HG02852 (cell line): Measurements from ENCODE around the gene AURKAIP1.

ENCODE experiments used
- ATAC-seq: cut with Tn5 transposase; IDR thresholded peaks from one replicate; pipeline ENCODE4 v1.9.1; 2021; ENCODE audit warnings: mild to moderate bottlenecking, moderate library complexity; ENCODE audit not compliant: unreplicated experiment

Gene AURKAIP1

DNA sequence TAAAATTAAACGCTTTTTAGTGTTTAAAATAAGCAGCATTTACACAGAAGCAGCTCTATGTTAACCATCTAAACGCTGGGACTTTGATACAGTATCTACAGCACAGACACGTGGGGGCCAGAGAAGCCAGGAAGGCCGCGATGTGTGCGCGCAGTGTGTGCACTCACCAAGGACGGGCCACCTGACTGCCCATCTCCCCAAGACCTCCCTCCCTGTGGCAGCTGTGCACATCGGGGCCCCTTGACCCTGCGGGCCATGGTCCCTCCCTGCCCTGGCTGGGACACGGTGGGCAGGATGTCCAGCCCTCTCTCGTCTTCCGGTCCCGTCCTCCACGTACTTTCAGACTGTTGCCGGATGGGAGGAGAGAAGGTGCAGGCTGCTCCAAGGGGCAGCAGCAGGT lies 39.7 kb downstream of the AURKAIP1 start:
- ATAC-seq, result no peak

DNA sequence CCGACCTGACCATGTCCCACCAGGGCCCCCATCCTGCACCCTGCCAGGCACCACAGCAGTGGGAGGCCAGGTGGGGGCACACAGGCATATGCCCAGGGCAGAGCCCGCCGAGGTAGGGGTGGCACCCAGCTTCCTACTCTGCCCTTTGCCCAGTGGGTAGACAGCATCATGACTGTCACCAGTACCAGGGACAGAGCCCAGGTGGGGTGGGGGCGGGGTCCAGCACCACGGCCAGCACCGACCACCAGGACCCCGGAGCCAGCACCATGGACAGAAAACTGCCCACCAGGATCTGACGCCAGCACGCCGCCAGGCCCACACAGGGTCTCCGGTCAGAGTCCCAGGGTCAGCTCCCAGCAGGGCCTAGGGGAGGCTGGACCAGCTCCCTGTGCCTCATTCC lies 40.2 kb downstream of the AURKAIP1 start:
- ATAC-seq, result no peak

DNA sequence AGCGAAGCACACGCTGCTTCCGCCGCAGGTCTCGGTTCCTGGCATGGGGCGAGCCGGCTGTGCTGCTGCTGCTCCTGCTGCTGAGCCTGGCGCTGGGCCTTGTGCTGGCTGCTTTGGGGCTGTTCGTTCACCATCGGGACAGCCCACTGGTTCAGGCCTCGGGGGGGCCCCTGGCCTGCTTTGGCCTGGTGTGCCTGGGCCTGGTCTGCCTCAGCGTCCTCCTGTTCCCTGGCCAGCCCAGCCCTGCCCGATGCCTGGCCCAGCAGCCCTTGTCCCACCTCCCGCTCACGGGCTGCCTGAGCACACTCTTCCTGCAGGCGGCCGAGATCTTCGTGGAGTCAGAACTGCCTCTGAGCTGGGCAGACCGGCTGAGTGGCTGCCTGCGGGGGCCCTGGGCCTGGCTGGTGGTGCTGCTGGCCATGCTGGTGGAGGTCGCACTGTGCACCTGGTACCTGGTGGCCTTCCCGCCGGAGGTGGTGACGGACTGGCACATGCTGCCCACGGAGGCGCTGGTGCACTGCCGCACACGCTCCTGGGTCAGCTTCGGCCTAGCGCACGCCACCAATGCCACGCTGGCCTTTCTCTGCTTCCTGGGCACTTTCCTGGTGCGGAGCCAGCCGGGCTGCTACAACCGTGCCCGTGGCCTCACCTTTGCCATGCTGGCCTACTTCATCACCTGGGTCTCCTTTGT lies 41.3 kb downstream of the AURKAIP1 start:
- no peak for ATAC-seq

DNA sequence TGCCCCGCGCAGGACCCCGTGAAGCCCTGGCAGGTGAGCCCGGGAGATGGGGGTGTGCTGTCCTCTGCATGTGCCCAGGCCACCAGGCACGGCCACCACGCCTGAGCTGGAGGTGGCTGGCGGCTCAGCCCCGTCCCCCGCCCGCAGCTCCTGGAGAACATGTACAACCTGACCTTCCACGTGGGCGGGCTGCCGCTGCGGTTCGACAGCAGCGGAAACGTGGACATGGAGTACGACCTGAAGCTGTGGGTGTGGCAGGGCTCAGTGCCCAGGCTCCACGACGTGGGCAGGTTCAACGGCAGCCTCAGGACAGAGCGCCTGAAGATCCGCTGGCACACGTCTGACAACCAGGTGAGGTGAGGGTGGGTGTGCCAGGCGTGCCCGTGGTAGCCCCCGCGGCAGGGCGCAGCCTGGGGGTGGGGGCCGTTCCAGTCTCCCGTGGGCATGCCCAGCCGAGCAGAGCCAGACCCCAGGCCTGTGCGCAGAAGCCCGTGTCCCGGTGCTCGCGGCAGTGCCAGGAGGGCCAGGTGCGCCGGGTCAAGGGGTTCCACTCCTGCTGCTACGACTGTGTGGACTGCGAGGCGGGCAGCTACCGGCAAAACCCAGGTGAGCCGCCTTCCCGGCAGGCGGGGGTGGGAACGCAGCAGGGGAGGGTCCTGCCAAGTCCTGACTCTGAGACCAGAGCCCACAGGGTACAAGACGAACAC lies 42.1 kb downstream of the AURKAIP1 start:
- no peak for ATAC-seq

DNA sequence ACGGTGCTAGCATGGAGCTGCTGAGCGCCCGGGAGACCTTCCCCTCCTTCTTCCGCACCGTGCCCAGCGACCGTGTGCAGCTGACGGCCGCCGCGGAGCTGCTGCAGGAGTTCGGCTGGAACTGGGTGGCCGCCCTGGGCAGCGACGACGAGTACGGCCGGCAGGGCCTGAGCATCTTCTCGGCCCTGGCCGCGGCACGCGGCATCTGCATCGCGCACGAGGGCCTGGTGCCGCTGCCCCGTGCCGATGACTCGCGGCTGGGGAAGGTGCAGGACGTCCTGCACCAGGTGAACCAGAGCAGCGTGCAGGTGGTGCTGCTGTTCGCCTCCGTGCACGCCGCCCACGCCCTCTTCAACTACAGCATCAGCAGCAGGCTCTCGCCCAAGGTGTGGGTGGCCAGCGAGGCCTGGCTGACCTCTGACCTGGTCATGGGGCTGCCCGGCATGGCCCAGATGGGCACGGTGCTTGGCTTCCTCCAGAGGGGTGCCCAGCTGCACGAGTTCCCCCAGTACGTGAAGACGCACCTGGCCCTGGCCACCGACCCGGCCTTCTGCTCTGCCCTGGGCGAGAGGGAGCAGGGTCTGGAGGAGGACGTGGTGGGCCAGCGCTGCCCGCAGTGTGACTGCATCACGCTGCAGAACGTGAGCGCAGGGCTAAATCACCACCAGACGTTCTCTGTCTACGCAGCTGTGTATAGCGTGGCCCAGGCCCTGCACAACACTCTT lies 42.8 kb downstream of the AURKAIP1 start:
- ATAC-seq, result no peak

DNA sequence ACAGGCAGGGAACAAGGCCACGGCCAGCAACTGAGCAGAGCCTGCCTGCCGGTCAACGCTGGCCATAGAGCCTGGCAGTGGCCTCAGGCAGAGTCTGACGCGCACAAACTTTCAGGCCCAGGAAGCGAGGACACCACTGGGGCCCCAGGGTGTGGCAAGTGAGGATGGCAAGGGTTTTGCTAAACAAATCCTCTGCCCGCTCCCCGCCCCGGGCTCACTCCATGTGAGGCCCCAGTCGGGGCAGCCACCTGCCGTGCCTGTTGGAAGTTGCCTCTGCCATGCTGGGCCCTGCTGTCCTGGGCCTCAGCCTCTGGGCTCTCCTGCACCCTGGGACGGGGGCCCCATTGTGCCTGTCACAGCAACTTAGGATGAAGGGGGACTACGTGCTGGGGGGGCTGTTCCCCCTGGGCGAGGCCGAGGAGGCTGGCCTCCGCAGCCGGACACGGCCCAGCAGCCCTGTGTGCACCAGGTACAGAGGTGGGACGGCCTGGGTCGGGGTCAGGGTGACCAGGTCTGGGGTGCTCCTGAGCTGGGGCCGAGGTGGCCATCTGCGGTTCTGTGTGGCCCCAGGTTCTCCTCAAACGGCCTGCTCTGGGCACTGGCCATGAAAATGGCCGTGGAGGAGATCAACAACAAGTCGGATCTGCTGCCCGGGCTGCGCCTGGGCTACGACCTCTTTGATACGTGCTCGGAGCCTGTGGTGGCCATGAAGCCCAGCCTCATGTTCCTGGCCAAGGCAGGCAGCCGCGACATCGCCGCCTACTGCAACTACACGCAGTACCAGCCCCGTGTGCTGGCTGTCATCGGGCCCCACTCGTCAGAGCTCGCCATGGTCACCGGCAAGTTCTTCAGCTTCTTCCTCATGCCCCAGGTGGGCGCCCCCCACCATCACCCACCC lies 43.7 kb downstream of the AURKAIP1 start, which contains the start of gene TAS1R3:
Gene TAS1R3, plus strand, starts transcription at position 213 of the 898 bp plus-strand sequence. Its CDS starts 66 bp downstream, at position 279.
- ATAC-seq, result no peak

DNA sequence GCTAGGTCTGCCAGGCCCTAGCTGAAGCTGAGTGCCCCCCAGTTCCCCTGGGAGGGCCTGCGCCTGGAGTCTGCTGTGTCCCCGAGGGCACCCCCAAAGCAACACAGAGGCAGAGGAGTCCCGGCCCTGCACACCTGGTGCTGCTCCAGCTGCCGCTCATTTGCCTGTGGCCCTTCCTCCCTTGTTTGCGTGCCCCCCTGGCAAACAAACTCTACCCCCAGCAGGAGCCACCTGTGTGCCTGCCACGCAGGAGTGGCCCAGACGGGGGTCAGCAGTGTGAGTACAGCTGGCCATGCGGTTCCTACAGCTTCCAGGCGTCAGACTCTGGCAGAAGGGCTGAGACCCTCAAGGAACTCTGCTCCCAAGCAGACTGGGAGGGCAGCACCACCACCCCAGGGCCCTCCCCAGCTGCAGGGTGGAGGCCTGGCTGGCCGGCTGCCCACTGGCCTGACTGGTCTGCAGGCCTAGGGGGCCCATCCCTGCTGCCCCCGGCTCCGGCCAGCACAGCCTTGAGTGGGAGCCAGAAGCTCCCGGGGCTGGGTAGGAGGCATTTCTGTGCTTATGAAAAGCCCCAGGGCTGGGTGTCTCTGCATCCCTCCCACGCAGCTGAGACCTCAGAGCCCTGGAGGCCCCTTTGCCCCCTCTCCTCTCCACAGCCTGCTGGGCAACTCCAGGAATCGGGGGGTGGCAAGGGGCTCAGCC lies 44.5 kb downstream of the AURKAIP1 start:
- no peak for ATAC-seq

DNA sequence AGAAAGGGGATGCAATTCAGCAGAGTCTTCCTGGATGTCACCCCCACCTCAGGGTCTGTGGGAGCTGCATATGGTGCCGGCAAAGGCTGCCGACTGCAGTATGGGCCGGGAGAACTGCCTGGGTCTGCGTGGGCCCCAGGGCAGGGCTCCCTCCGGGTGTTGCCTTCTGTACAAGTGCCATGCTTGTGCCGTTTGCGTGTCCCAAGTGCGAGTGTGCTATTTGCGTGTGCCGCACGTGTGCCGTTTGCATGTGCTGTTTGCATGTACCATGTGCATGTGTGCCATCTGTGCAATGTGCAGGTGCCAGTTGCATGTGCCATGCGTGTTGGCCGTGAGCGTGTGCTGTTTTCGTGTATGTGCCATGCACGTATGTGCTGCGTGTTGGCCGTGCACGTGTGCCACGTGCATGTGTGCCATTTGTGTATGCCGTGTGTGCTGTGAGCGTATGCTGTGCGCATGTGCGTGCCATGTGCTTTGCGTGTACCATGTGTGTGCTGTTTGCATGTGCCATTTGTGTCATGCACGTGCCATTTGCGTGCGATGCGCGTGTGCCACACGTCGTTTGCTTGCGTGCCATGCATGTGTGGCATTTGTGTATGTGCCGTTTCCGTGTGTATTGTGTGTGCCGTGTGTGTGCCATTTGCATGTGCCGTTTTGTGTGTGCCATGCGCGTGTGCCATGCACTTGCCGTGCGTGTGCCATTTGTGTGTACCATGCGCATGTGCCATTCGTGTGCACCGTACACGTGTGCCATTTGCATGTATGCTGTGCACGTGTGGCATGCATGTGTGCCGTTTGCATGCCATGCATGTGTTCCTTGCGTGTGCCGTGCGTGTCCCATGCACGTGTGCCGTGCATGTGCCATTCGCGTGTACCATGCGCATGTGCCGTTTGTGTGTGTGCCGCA lies 45.5 kb downstream of the AURKAIP1 start:
- ATAC-seq, result no peak

DNA sequence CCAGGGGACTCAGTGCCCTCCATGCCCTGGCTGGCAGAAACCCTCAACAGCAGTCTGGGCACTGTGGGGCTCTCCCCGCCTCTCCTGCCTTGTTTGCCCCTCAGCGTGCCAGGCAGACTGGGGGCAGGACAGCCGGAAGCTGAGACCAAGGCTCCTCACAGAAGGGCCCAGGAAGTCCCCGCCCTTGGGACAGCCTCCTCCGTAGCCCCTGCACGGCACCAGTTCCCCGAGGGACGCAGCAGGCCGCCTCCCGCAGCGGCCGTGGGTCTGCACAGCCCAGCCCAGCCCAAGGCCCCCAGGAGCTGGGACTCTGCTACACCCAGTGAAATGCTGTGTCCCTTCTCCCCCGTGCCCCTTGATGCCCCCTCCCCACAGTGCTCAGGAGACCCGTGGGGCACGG lies 46.8 kb downstream of the AURKAIP1 start:
- no peak for ATAC-seq

DNA sequence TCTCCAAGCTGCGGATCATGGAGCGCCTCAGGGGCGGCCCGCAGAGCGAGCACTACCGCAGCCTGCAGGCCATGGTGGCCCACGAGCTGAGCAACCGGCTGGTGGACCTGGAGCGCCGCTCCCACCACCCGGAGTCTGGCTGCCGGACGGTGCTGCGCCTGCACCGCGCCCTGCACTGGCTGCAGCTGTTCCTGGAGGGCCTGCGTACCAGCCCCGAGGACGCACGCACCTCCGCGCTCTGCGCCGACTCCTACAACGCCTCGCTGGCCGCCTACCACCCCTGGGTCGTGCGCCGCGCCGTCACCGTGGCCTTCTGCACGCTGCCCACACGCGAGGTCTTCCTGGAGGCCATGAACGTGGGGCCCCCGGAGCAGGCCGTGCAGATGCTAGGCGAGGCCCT lies 47.7 kb downstream of the AURKAIP1 start:
- no peak for ATAC-seq

DNA sequence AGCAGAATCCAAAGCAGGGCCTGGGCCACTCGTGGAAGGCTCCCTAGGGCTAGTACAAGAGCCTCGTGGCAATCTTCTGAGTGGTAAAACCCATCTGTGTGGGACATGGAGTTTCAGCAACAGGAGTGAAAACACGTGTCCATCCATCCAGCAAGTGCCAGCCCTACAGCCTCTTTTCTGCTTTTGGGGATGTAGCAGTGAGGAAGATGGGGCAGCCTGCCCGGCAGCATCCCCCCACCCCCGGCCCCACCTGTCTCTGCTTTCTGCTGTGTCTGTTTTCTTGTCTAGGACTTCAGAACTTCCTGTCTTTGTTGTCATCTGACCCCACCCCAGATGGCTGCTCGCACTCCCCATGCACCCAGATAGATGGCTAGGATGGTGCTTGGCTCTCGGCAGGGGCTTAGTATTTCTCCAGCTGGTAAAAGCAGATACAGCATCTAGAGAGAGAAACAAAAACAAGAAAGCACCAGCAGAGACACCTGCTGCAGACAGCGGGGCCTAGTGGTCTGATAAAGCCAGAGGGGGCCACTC lies 48.9 kb downstream of the AURKAIP1 start:
- no peak for ATAC-seq

DNA sequence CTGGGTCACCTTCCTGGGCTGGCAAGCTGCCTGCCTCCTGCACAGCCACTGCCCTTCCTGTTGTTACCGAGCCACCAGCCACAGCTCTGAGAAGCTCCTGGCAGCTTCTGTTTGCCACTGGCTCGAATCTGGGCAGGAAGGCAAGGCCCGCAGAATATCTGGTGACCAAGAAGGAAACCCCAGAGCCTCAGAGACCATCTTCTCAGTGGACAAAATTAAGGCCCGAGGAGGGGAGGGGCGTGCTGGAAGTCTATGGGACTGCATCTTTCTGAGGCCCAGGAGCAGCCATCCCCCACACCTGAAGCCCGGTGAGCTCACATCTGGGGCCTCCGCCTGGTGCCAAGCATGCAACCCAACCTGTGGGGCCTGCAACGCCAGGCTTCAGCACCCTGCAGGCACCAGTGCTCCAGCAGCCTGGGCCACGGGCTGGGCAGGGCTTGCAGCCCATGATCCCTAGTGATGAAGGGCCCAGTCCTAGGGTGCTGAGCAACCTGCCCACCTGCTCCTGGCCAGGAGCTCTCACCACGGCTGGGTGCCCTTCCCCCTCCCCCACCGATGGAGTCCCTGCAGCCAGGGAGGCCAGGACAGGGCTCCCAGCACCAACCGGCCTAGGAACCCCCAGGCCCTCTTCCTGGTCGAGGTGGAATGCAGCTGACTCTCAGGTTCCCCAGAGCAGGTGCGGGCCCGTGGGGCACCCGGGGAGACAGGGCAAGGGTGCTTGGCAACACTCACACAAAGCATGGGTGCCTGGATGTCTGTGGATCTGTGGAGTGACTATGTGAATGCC lies 49.5 kb downstream of the AURKAIP1 start:
- ATAC-seq, result no peak

DNA sequence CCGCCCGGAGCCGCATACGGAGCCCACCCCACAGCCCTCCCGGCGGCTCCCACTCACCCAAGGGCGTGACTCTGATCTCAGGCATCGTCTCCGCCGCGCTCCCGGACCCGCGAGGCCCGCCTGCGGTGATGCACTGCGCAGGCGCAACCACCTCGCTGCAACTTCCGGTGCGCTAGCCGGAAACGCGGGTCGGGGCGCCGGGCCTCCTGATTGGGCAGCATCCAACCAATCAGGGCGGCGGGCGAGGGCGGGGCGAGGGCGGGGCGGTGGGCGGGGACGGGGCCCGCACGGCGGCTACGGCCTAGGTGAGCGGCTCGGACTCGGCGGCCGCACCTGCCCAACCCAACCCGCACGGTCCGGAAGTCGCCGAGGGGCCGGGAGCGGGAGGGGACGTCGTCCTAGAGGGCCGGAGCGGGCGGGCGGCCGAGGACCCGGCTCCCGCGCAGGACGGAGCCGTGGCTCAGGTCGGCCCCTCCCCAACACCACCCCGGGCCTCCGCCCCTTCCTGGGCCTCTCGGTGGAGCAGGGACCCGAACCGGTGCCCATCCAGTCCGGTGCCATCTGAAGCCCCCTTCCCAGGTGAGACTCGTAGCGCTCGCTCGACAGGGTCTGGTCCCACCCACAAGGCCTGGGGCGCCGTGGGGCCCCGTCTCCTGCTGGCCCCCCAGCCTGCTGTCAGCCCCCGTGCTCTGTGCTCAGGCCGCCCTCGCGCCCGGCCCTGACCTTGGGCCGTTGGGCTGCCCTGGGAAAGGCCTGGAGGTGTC lies 50.3 kb downstream of the AURKAIP1 start, which contains the start of the genes CPTP and INTS11:
Gene CPTP, plus strand, starts transcription at position 279 of the 764 bp plus-strand sequence. CDS start 2,109 bp downstream, outside the sequence.
Gene INTS11, minus strand, starts transcription at position 137 of the 764 bp plus-strand sequence. Its CDS starts 52 bp downstream, at position 85.
- peak; percentile 73 for ATAC-seq

DNA sequence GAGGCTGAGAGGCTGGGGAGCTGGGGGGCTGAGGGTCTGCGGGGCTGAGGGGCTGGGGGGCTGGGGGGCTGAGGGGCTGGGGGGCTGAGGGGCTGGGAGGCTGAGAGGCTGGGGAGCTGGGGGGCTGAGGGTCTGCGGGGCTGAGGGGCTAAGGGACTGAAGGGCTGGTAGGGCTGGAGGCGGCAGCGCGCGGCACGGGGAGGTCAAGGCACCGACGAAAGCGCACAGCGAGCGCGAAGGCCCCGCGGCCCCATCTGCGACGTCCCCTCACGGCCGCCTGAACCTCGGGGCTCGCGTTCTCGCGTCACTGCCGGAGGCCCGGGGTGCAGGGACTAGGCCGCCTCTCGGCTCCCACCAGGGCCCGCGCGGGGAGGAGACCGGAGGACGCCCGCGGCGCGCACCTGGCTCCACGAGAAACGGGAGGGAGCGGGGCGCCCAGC lies 50.9 kb downstream of the AURKAIP1 start:
- ATAC-seq, result peak; percentile 31
